ENCODE measurements around the gene MUC5B. TPM values are rescaled to one million over a fixed set of nuclear protein-coding genes. Genes with fewer than 3 reads are reported as not detected.

MUC5B gene
- total RNA-seq, 2 donors from 2014 or later = not detected

GRCh38 chr11:1221848-1222311 is 986 bp upstream of the MUC5B start:
- H3K4me1 ChIP-seq (ENCODE audit: control insufficient read depth, insufficient read depth, low read length) = no peaks in the 10 kb centered on the region
- peak; percentile 45 for DNase-seq
- WGBS, 2 experiments (ENCODE audit: insufficient coverage in 1 of 2, insufficient read length in 1 of 2) = 92 to 95% methylated on average over 22 to 23 of the region's 23 CpGs
- no peaks in the 10 kb centered on the region for H3K9me3 ChIP-seq (ENCODE audit: control insufficient read depth, low read length)
- no peaks in the 10 kb centered on the region for H3K4me1 Mint-ChIP-seq
- TF ChIP-seq CTCF (conservative IDR thresholded peaks at IDR 0.05) = no peak
- no peak overlapping the region for H3K27ac Mint-ChIP-seq
- no peaks in the 10 kb centered on the region for H3K36me3 Mint-ChIP-seq (ENCODE audit: low read depth)
- no peaks in the 10 kb centered on the region for H3K36me3 ChIP-seq (ENCODE audit: control insufficient read depth, insufficient read depth, low read length)
- no peak overlapping the region for H3K9ac ChIP-seq (ENCODE audit: extremely low read depth, low read length, poor library complexity, severe bottlenecking)
- no peak overlapping the region for H3K27ac ChIP-seq (ENCODE audit: low read depth, low read length)
- no peaks in the 10 kb centered on the region for H3K9me3 Mint-ChIP-seq
- H3K4me3 ChIP-seq (ENCODE audit: low read length) = no peak overlapping the region
- no peaks in the 10 kb centered on the region for H3K27me3 ChIP-seq (ENCODE audit: control insufficient read depth, insufficient read depth, low read length, poor library complexity, severe bottlenecking)
- H3K27me3 Mint-ChIP-seq (ENCODE audit: insufficient read depth) = peaks cover 5% of the 10 kb centered on the region
- no peak overlapping the region for H3K4me3 Mint-ChIP-seq

- no peaks in the 10 kb centered on the region for H3K27me3 ChIP-seq (ENCODE audit: control insufficient read depth, insufficient read depth, low read length, poor library complexity, severe bottlenecking)
- no peaks in the 10 kb centered on the region for H3K9me3 Mint-ChIP-seq
- H3K36me3 ChIP-seq (ENCODE audit: control insufficient read depth, insufficient read depth, low read length) = no peaks in the 10 kb centered on the region
- H3K4me1 Mint-ChIP-seq = no peaks in the 10 kb centered on the region
- H3K4me3 ChIP-seq (ENCODE audit: low read length) = no peak overlapping the region
- no peak overlapping the region for H3K27ac Mint-ChIP-seq
- H3K27ac ChIP-seq (ENCODE audit: low read depth, low read length) = no peak overlapping the region
- H3K4me1 ChIP-seq (ENCODE audit: control insufficient read depth, insufficient read depth, low read length) = no peaks in the 10 kb centered on the region
- TF ChIP-seq CTCF (conservative IDR thresholded peaks at IDR 0.05) = no peak
- peak; percentile 40 for DNase-seq
- no peak overlapping the region for H3K4me3 Mint-ChIP-seq
- H3K36me3 Mint-ChIP-seq (ENCODE audit: low read depth) = no peaks in the 10 kb centered on the region
- no peaks in the 10 kb centered on the region for H3K9me3 ChIP-seq (ENCODE audit: control insufficient read depth, low read length)
- no peak overlapping the region for H3K9ac ChIP-seq (ENCODE audit: extremely low read depth, low read length, poor library complexity, severe bottlenecking)
- 92 to 93% methylated on average over 10 to 22 of the region's 22 CpGs for WGBS, 2 experiments (ENCODE audit: insufficient coverage in 1 of 2, insufficient read length in 1 of 2)
- peaks cover 2% of the 10 kb centered on the region for H3K27me3 Mint-ChIP-seq (ENCODE audit: insufficient read depth)
These were observed 662 bp downstream of the MUC5B start for GRCh38 chr11:1223346-1224110.

GRCh38 chr11:1224111-1224490 is 1.2 kb downstream of the MUC5B start:
- H3K27me3 Mint-ChIP-seq (ENCODE audit: insufficient read depth) = peaks cover 2% of the 10 kb centered on the region
- H3K4me3 Mint-ChIP-seq = no peak overlapping the region
- TF ChIP-seq CTCF (conservative IDR thresholded peaks at IDR 0.05) = no peak
- no peak for DNase-seq
- H3K36me3 Mint-ChIP-seq (ENCODE audit: low read depth) = no peaks in the 10 kb centered on the region
- no peaks in the 10 kb centered on the region for H3K9me3 ChIP-seq (ENCODE audit: control insufficient read depth, low read length)
- no peak overlapping the region for H3K27ac ChIP-seq (ENCODE audit: low read depth, low read length)
- no peak overlapping the region for H3K9ac ChIP-seq (ENCODE audit: extremely low read depth, low read length, poor library complexity, severe bottlenecking)
- H3K4me1 ChIP-seq (ENCODE audit: control insufficient read depth, insufficient read depth, low read length) = no peaks in the 10 kb centered on the region
- no peaks in the 10 kb centered on the region for H3K4me1 Mint-ChIP-seq
- H3K9me3 Mint-ChIP-seq = no peaks in the 10 kb centered on the region
- 87 to 100% methylated on average over 4 to 7 of the region's 7 CpGs for WGBS, 2 experiments (ENCODE audit: insufficient coverage in 1 of 2, insufficient read length in 1 of 2)
- no peak overlapping the region for H3K27ac Mint-ChIP-seq
- H3K36me3 ChIP-seq (ENCODE audit: control insufficient read depth, insufficient read depth, low read length) = no peaks in the 10 kb centered on the region
- no peaks in the 10 kb centered on the region for H3K27me3 ChIP-seq (ENCODE audit: control insufficient read depth, insufficient read depth, low read length, poor library complexity, severe bottlenecking)
- no peak overlapping the region for H3K4me3 ChIP-seq (ENCODE audit: low read length)
